GM18502 (cell line): Measurements from ENCODE around the gene PAPSS1.
A peak's percentile ranks its signal among the peaks of the same experiment; 100 is the strongest.
"Not testable (repeated sequence)": the region's sequence is repeated elsewhere in the genome, so short reads cannot be mapped to it uniquely, and the experiment has no call there.

ENCODE experiments used
- ATAC-seq: cut with Tn5 transposase; IDR thresholded peaks from one replicate; pipeline ENCODE4 v1.9.1; 2021; ENCODE audit warnings: mild to moderate bottlenecking; ENCODE audit not compliant: unreplicated experiment, poor library complexity

Gene PAPSS1

DNA sequence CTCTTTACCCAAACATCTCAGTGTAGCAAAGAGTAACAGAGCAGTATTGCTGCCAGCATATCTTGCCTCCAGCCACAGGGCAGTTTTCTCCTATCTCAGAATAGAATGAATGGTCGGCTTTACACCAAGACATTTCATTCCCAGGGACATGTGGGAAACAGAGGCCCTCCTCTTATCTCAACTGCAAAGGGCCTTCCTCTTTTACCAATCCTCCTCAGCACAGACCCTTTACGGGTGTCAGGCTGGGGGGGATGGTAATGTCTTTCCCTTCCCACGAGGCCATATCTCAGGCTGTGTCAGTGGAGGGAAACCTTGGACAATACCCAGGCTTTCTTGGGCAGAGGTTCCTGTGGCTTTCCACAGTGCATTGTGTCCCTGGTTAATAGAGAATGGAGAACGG lies 9.0 kb upstream of the PAPSS1 start:
- ATAC-seq: not testable (repeated sequence)

DNA sequence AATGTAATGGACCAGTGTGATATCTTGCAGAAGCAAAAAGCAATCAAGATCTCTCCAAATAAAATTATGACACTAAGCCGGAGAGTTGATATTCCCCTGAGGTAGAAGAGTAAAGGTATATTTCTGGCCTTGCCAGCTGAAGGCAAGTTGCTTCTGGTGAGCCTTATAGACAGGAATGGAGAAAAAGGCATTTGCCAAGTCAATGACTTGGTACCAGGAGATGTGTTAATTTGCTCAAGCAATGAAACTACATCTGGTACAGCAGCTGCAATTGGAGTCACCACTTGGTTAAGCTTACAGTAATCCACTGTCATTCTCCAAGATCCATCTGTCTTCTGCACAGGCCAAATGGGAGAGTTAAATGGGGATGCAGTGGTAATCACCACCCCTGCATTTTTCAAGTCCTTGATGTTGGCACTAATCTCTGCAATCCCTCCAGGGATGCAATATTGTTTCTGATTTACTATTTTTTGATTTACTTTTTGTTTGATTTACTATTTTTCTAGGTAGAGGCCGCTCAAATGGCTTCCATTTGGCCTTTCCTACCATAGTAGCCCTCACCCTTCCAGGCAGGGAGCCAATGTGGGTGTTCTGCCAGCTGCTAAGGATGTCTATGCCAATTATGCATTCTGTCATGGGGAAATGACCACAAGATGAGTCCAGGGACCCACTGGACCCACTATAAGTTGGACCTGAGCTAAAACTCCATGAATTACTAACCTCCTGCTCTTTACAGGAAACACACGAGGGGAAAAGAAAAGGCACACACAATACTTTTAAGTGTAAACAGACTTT lies 6.3 kb upstream of the PAPSS1 start:
- ATAC-seq: not testable (repeated sequence)

DNA sequence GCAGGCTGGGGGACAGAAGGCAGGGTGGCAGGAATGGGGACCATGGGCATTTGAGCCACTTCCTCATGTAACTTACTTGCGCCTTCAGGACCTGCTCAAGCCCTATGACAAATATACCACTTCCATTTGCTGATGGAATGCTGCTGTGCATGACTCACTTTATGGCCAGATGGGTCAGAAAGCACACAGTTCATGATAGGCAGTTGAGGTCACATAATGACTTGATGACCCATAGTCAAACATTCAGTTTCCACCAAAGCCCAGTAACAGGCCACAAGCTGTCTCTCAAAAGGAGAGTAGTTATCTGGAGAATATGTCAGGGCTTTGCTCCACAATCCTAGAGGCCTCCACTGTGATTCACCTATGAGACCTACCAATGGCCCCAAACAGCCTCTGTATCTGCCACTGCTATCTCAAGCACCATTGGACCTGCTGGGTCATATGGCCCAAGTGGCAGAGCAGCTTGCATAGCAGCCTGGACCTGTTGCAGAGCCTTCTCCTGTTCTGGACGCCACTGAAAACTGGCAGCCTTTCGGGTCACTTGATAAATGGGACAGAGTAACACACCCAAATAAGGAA lies 5.3 kb upstream of the PAPSS1 start:
- no peak for ATAC-seq

DNA sequence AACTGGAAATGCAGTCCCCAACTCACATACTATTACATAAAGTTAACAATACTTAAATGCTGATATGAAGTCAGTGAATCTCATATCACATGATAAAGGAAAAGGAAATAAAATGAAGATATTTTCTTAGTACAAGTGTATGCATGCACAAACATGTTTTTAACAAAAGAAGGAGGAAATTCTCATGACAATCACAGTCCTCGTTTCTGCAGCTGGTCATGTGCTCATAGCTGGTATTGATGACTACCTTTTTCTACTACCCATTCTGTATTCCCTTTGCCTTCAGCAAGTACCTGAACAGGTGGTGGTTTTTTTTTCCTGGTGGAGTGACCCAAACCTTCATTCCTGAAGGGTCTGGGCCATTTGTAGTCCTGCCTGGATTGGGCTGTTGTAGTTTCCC lies 3.3 kb upstream of the PAPSS1 start:
- ATAC-seq: not testable (repeated sequence)

- ATAC-seq: no peak
These were observed 1.5 kb upstream of the PAPSS1 start for GRCh38 chr4:107721436-107722100.

GRCh38 chr4:107719207-107719921 lies 670 bp downstream of the PAPSS1 start:
- ATAC-seq: peak; percentile 7

DNA sequence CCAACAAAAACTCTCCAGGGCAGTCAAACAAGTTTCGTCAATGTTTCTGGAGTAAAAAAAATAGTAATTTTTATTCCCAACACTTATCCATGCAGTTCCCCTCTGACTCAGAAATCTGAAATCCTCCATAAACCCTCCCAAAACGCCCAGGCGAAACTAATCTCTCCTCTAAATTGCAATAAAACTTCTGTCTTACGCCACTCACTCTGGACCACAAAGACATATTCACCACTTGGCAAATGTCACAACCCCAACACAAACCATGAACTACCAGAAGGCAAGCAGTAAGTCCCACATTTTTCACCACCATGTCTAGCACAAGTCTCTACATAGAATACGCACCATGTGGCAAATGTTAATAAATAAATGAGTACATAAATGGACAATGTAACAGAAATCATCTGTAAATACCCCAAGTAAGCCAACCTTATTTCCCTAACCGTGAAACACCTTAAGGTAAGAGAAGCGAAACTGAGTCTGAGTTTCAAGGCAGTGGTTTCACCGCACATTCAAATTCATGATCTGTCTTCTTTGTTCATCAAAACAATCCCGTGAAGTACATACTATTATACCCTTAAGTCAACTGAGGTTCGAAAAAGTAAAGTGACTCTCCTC lies 1.6 kb downstream of the PAPSS1 start:
- peak; percentile 36 for ATAC-seq

DNA sequence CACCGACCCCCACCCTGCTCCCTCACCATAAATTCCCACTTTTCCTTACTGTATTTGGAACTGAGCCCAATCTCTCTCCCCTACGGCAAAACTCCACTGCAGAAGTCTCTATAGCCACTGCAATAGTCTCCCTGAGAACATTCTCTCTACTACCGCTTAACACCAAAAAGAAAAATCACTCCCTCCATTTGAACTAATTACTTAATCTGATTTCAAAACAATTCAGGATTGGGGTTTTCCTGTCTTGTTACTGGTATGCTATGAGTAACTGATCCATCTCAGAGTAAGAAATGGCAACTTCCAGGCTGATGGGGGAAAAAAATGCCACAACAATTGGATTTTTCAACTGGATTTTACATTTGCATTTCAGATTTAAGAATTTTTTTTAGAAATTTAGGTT lies 5.8 kb downstream of the PAPSS1 start:
- ATAC-seq: no peak

DNA sequence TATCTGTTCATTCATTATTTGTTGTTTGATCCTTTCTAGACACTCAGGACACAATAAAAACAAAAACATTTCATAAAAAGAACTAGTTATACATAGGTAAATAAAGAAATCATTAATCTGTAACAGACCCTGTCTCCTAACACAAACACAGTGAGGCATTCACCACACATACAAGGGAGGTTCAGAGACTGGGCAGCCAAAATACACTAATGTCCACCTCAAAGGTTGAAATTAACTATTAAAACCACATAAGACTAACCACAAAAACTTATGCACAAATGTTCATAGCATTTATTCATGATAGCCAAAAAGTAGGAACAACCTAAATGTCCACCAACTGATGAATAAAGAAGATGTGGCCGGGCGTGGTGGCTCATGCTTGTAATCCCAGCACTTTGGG lies 7.8 kb downstream of the PAPSS1 start:
- ATAC-seq: no peak

DNA sequence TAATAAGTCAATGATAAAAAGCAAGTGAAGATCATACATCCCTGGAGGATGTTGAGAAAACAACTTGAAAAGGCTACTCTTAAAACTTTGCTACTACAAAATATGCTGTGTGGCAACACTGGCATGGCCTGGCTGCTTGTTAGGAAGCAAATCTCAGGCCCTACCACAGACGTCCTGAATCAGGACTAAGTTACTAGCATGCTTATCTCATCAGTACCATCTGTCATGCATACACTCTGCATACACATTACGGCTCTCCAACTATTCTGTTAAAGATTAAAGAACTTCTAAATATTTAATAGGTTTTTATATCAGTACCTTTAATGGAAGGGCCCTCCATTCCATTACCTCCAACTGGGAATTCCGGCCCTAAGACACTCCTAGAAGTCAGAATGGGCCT lies 8.2 kb downstream of the PAPSS1 start:
- no peak for ATAC-seq

GRCh38 chr4:107710493-107711459 lies 9.3 kb downstream of the PAPSS1 start:
- peak; percentile 6 for ATAC-seq

GRCh38 chr4:107709916-107710315 lies 10.1 kb downstream of the PAPSS1 start:
- ATAC-seq: peak; percentile 74

DNA sequence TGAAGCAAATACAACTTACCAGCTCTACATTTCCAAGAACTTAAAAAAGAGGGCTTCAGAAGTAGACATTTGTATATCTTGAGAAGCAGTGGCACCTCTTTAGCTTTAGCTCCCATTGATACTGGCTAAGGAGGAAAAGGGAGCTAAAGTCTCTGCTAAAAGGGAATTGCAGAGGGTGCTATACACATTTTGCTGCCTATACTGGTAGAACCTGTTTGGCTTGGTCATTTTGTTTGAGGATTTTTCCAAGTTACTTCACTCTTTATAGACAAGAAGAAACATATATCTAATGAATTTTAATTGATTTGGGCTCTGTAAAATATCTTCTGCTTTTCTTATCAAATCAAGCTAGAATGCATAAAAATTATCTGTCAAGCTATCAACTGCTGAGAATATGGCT lies 11.8 kb downstream of the PAPSS1 start:
- no peak for ATAC-seq

GRCh38 chr4:107705742-107706556 lies 14.1 kb downstream of the PAPSS1 start:
- no peak for ATAC-seq

- ATAC-seq: no peak
These were observed 18.5 kb downstream of the PAPSS1 start for GRCh38 chr4:107701565-107701964.

- ATAC-seq: no peak
These were observed 20.4 kb downstream of the PAPSS1 start for GRCh38 chr4:107699466-107700206.

- ATAC-seq: not testable (repeated sequence)
These were observed 23.8 kb downstream of the PAPSS1 start for GRCh38 chr4:107696187-107696586.

DNA sequence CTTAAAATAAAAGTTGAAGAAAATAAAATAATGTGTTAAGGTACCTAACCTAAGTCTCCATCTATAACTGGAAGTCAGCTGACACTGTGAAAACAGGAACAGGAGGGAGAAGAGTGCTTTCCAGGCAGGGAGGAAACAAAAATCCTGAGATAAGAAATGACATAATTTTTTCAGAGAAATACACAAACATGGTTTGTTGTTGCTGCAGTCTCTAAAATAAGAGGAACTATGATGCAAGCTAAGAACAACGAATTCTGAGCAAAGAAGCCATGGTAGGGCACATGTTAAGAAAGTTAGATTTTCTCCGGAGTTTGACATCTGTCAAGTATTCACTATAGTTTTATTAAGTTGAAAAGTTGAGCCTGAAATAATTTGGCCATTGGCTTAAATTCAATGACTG lies 26.9 kb downstream of the PAPSS1 start:
- no peak for ATAC-seq
